HCT116 (cell line): ENCODE results near the gene TRMT2A. TPM values are rescaled to one million over a fixed set of nuclear protein-coding genes. Genes with fewer than 3 reads are reported as not detected.

ENCODE experiments used
- ATAC-seq: fragments of 200-7000 bp; cut with Tn5 transposase; 2 replicates; pipeline ENCODE4 v1.9.1; 2020; ENCODE audit warnings: mild to moderate bottlenecking, moderate library complexity
- BruUV-seq: library from RNA; stranded (reverse); fragments of 400-500 nt; replicated peaks from 2 replicates; lab custom pipeline; 2021; lab: Mats Ljungman, UMichigan
- CTCF ChIA-PET: fragments of 300-600 bp; sonication (Branson Sonifier 250); formaldehyde crosslinking; loops from one replicate; lab custom pipeline; 2021; ENCODE audit warnings: antibody characterized with exemption; lab: Charles Lee
- POLR2A ChIA-PET: fragments of 300-600, 350-600 bp; sonication (Branson Sonifier 250); formaldehyde crosslinking; loops from one replicate; lab custom pipeline; 2021; ENCODE audit warnings: antibody characterized with exemption; lab: Charles Lee
- RAD21 ChIA-PET, 2 experiments: fragments of 300-600 bp; sonication (Branson Sonifier 250); formaldehyde crosslinking; loops; one replicate each; lab custom pipeline; 2023; ENCODE audit warnings: low total read pairs in 2 of 2; ENCODE audit not compliant: uncharacterized antibody in 2 of 2, unreplicated experiment in 2 of 2, low non-redundant PET in 1 of 2; lab: Charles Lee
- DNase-seq: peaks from one replicate; pipeline ENCODE4 v3.0.0-alpha.2; 2010; ENCODE audit warnings: low read depth, low spot score
- H2AFZ ChIP-seq: fragments of 200-600 bp; shearing (Covaris generic), sonication (generic); 2 replicates; pipeline ENCODE4 v1.6.1; 2017; ENCODE audit warnings: low read depth, mixed run types, mixed read lengths, antibody characterized with exemption, low read length; ENCODE audit not compliant: poor library complexity, severe bottlenecking
- H3K27ac ChIP-seq: 2 replicates; pipeline ENCODE4 v1.5.1; 2012; ENCODE audit warnings: low read depth, low read length
- H3K27me3 ChIP-seq: fragments of 200-600 bp; sonication (generic); 2 replicates; pipeline ENCODE4 v1.6.1; 2016; ENCODE audit warnings: mixed run types, low read length, mixed read lengths; ENCODE audit not compliant: insufficient read depth
- H3K36me3 ChIP-seq, 2 experiments: fragments of 200-500 bp in 1 of 2; fragments of 200-600 bp in 1 of 2; sonication (Bioruptor generic) in 1 of 2; sonication (generic) in 1 of 2; 2 replicates each; pipeline versions ENCODE4 v1.5.1 to v1.6.1; 2014 to 2016; ENCODE audit warnings: low read length in 2 of 2, inconsistent platforms in 1 of 2, mixed read lengths in 1 of 2, mixed run types in 1 of 2; ENCODE audit not compliant: insufficient read depth in 2 of 2, control insufficient read depth in 1 of 2
- H3K4me1 ChIP-seq, 2 experiments: fragments of 200-600 bp in 1 of 2; sonication (generic) in 1 of 2; 2 replicates each; pipeline versions ENCODE4 v1.5.1 to v1.6.1; 2012 to 2017; ENCODE audit warnings: low read length in 2 of 2, inconsistent platforms in 1 of 2, mild to moderate bottlenecking in 1 of 2, mixed read lengths in 1 of 2, mixed run types in 1 of 2, moderate library complexity in 1 of 2; ENCODE audit not compliant: insufficient read depth in 2 of 2, control insufficient read depth in 1 of 2
- H3K4me2 ChIP-seq: fragments of 200-600 bp; sonication (generic); 2 replicates; pipeline ENCODE4 v1.6.1; 2017; ENCODE audit warnings: mixed run types, low read length, mixed read lengths
- H3K4me3 ChIP-seq, 2 experiments: fragments of 200-600 bp in 1 of 2; sonication (generic) in 1 of 2; replicated peaks in 1 of 2; 2 replicates each; pipeline ENCODE4 v1.5.1; 2011 to 2016; ENCODE audit warnings: low read length in 2 of 2, control low read depth in 1 of 2, low read depth in 1 of 2, mild to moderate bottlenecking in 1 of 2, mixed read lengths in 1 of 2, mixed run types in 1 of 2
- H3K79me2 ChIP-seq: fragments of 200-600 bp; sonication (generic); 2 replicates; pipeline ENCODE4 v1.6.1; 2017; ENCODE audit warnings: mild to moderate bottlenecking, mixed run types, low read length, moderate library complexity, mixed read lengths; ENCODE audit not compliant: insufficient read depth
- H3K9ac ChIP-seq: fragments of 200-600 bp; sonication (generic); 2 replicates; pipeline ENCODE4 v1.6.1; 2016; ENCODE audit warnings: low read length, mixed read lengths
- H3K9me2 ChIP-seq: fragments of 200-600 bp; sonication (generic), shearing (Covaris generic); 2 replicates; pipeline ENCODE4 v1.6.1; 2017; ENCODE audit warnings: mixed run types, mild to moderate bottlenecking, moderate library complexity; ENCODE audit not compliant: insufficient read depth
- H3K9me3 ChIP-seq, 2 experiments: fragments of 200-500 bp in 1 of 2; fragments of 200-600 bp in 1 of 2; sonication (Bioruptor generic) in 1 of 2; sonication (generic) in 1 of 2; 2 replicates each; pipeline ENCODE4 v1.6.1; 2014 to 2017; ENCODE audit warnings: low read length in 2 of 2, mixed read lengths in 2 of 2, inconsistent platforms in 1 of 2, low read depth in 1 of 2, mild to moderate bottlenecking in 1 of 2, mixed run types in 1 of 2, moderate library complexity in 1 of 2; ENCODE audit not compliant: control insufficient read depth in 1 of 2, insufficient read depth in 1 of 2
- H4K20me1 ChIP-seq: fragments of 200-600 bp; sonication (generic), shearing (Covaris generic); 2 replicates; pipeline ENCODE4 v1.6.1; 2017; ENCODE audit warnings: mixed run types, mild to moderate bottlenecking, moderate library complexity; ENCODE audit not compliant: insufficient read depth
- ATF3 ChIP-seq: IDR thresholded peaks from 2 replicates; pipeline ENCODE4 v1.6.1; 2012
- EGR1 ChIP-seq: IDR thresholded peaks from 2 replicates; pipeline ENCODE4 v1.6.1; 2012; ENCODE audit warnings: low read depth
- ELF1 ChIP-seq: IDR thresholded peaks from 2 replicates; pipeline ENCODE4 v1.6.1; 2012; ENCODE audit warnings: low read depth, borderline replicate concordance
- EZH2 ChIP-seq: fragments of 200-600 bp; sonication (generic); IDR thresholded peaks from 2 replicates; pipeline ENCODE4 v1.6.1; 2017; ENCODE audit warnings: antibody characterized with exemption, mixed run types
- EZH2phosphoT487 ChIP-seq: fragments of 200-600 bp; IDR thresholded peaks from 2 replicates; pipeline ENCODE4 v1.6.1; 2018; ENCODE audit warnings: antibody characterized with exemption, borderline replicate concordance
- FOSL1 ChIP-seq: IDR thresholded peaks from 2 replicates; pipeline ENCODE4 v1.6.1; 2012; ENCODE audit warnings: low read depth
- POLR2AphosphoS5 ChIP-seq: IDR thresholded peaks from 2 replicates; pipeline ENCODE4 v1.6.1; 2011; ENCODE audit warnings: mild to moderate bottlenecking, low read depth, low read length, moderate library complexity
- RAD21 ChIP-seq: IDR thresholded peaks from 2 replicates; pipeline ENCODE4 v1.6.1; 2012; ENCODE audit warnings: low read depth, mild to moderate bottlenecking
- SP1 ChIP-seq: IDR thresholded peaks from 2 replicates; pipeline ENCODE4 v1.6.1; 2012; ENCODE audit warnings: low read depth
- SRF ChIP-seq: IDR thresholded peaks from 2 replicates; pipeline ENCODE4 v1.6.1; 2012; ENCODE audit warnings: low read depth
- TCF7L2 ChIP-seq: IDR thresholded peaks from 2 replicates; pipeline ENCODE4 v1.7.0; 2011; ENCODE audit warnings: borderline replicate concordance, inconsistent platforms; ENCODE audit not compliant: insufficient read depth, insufficient read length; ENCODE audit errors: extremely low read depth
- YY1 ChIP-seq: IDR thresholded peaks from 2 replicates; pipeline ENCODE4 v1.6.1; 2011; ENCODE audit warnings: low read length, low read depth, moderate library complexity, mild to moderate bottlenecking; ENCODE audit not compliant: insufficient replicate concordance; ENCODE audit errors: extremely low read depth
- ZBTB33 ChIP-seq: IDR thresholded peaks from 2 replicates; pipeline ENCODE4 v1.6.1; 2011; ENCODE audit warnings: mild to moderate bottlenecking, low read length, moderate library complexity; ENCODE audit not compliant: insufficient replicate concordance; ENCODE audit errors: extremely low read depth
- intact Hi-C: fragments of 100-400 bp; cut with micrococcal nuclease; formaldehyde crosslinking; loops from 2 replicates; pipeline ENCODE4 v1.10.0; 2022
- total RNA-seq: library from RNA; stranded (reverse); gene quantifications from one replicate; pipeline ENCODE4 v1.2.1, GENCODE V29; 2021; ENCODE audit not compliant: unreplicated experiment
- TF ChIP-seq, protein P1 (sequence below), 3 experiments: fragments of 200-600 bp in 1 of 3; sonication (generic) in 1 of 3; IDR thresholded peaks in 2 of 3; conservative IDR thresholded peaks in 1 of 3; 2 replicates each; pipeline ENCODE4 v1.5.1; 2012 to 2017; ENCODE audit warnings: low read depth in 2 of 3, low read length in 2 of 3, antibody characterized with exemption in 1 of 3, borderline replicate concordance in 1 of 3, control low read depth in 1 of 3, mild to moderate bottlenecking in 1 of 3, mixed read lengths in 1 of 3, mixed run types in 1 of 3, moderate library complexity in 1 of 3; ENCODE audit not compliant: insufficient read depth in 1 of 3

TRMT2A gene
- total RNA-seq, 1 experiment from 2014 or later, result 67.3 TPM

- POLR2A ChIA-PET, result no interaction called here
- H3K36me3 ChIP-seq, result peaks cover 88 to 92% of the 10 kb centered on the region in 2 experiments
Measured at GRCh38 chr22:20089977-20090729, 26.9 kb downstream of the TRMT2A start.

More at GRCh38 chr22:20089977-20090729, 26.9 kb downstream of the TRMT2A start:
- intact Hi-C loops, result loop anchor here (10.0 kb wide), 1 partner anchor 105 kb away; no protein-coding TSS in a partner anchor
- ChIA-PET CTCF (no interaction called here), RAD21 (no interaction called here)
- H2AFZ ChIP-seq, result no peak overlapping the region
- TF ChIP-seq SRF (no peak), POLR2AphosphoS5 (no peak), ELF1 (no peak), EGR1 (no peak), FOSL1 (no peak), ATF3 (no peak), YY1 (no peak), EZH2 (no peak), TCF7L2 (no peak), RAD21 (no peak), SP1 (no peak), EZH2phosphoT487 (no peak), ZBTB33 (no peak)
- TF ChIP-seq, protein P1, sequence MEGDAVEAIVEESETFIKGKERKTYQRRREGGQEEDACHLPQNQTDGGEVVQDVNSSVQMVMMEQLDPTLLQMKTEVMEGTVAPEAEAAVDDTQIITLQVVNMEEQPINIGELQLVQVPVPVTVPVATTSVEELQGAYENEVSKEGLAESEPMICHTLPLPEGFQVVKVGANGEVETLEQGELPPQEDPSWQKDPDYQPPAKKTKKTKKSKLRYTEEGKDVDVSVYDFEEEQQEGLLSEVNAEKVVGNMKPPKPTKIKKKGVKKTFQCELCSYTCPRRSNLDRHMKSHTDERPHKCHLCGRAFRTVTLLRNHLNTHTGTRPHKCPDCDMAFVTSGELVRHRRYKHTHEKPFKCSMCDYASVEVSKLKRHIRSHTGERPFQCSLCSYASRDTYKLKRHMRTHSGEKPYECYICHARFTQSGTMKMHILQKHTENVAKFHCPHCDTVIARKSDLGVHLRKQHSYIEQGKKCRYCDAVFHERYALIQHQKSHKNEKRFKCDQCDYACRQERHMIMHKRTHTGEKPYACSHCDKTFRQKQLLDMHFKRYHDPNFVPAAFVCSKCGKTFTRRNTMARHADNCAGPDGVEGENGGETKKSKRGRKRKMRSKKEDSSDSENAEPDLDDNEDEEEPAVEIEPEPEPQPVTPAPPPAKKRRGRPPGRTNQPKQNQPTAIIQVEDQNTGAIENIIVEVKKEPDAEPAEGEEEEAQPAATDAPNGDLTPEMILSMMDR (IDR thresholded peaks at IDR 0.05 in 2 of 3, conservative IDR thresholded peaks at IDR 0.05 in 1 of 3; ENCODE audit: borderline replicate concordance in 1 of 3, insufficient read depth in 1 of 3, low read depth in 2 of 3, low read length in 2 of 3), result no peak
- H3K79me2 ChIP-seq, result peaks cover 82% of the 10 kb centered on the region
- no peaks in the 10 kb centered on the region for H3K9me2 ChIP-seq
- no peaks in the 10 kb centered on the region for H3K27me3 ChIP-seq
- peaks cover 5% of the 10 kb centered on the region; the same call in 1 of the 2 replicates for H4K20me1 ChIP-seq
- peaks cover 0 to under 1% of the 10 kb centered on the region in 2 experiments; a peak in 2 of 4 replicates for H3K4me1 ChIP-seq
- no peak overlapping the region for H3K27ac ChIP-seq
- ATAC-seq, result no peak
- no TSS peak for BruUV-seq
- H3K9ac ChIP-seq, result no peak overlapping the region
- no peak for DNase-seq
- no peak overlapping the region for H3K4me3 ChIP-seq
- H3K9me3 ChIP-seq, result no peaks in the 10 kb centered on the region
- no peak overlapping the region for H3K4me2 ChIP-seq
